Thyroid gland (tissue), 4 donors: ENCODE results near the gene CSMD2. TPM values are rescaled to one million over a fixed set of nuclear protein-coding genes. Genes with fewer than 3 reads are reported as not detected.

Experiments used
- DNase-seq, 2 donors: peaks; one replicate each; pipeline ENCODE4 v3.0.0-alpha.2; 2019
- H3K27ac ChIP-seq, 3 donors: fragments of 200-600 bp; sonication (generic); 1 replicate in 2 of 3; 2 replicates in 1 of 3; pipeline ENCODE4 v1.5.1; 2016 to 2019; ENCODE audit warnings: mild to moderate bottlenecking in 1 of 3, moderate library complexity in 1 of 3
- H3K27me3 ChIP-seq: fragments of 200-600 bp; sonication (generic); one replicate; pipeline ENCODE4 v1.5.1; 2019
- H3K36me3 ChIP-seq, 2 donors: fragments of 200-600 bp; sonication (generic); one replicate each; pipeline ENCODE4 v1.5.1; 2016 to 2019
- H3K4me1 ChIP-seq, 2 donors: fragments of 200-600 bp; sonication (generic); one replicate each; pipeline ENCODE4 v1.5.1; 2017 to 2019
- H3K4me3 ChIP-seq, 3 donors: fragments of 200-600 bp; sonication (generic); replicated peaks in 1 of 3; 1 replicate in 2 of 3; 2 replicates in 1 of 3; pipeline ENCODE4 v1.5.1; 2016; ENCODE audit warnings: mild to moderate bottlenecking in 1 of 3
- H3K9me3 ChIP-seq: fragments of 200-600 bp; sonication (generic); one replicate; pipeline ENCODE4 v1.5.1; 2017
- POLR2A ChIP-seq, 2 donors: fragments of 450-650 bp; IDR thresholded peaks; one replicate each; pipeline ENCODE4 v1.6.1; 2017; ENCODE audit warnings: antibody characterized with exemption in 2 of 2, mild to moderate bottlenecking in 2 of 2, moderate library complexity in 1 of 2
- WGBS, 2 donors: methylation state at CpG; one replicate each; pipeline ENCODE4 v1.1.5; 2017; 5-methylcytosine and 5-hydroxymethylcytosine counted together
- intact Hi-C: fragments of 100-400 bp; cut with DNase I; formaldehyde crosslinking; loops from one replicate; pipeline ENCODE4 v1.15.1; 2023
- total RNA-seq, 4 donors: library from RNA; depleted of rRNA; stranded (reverse); fragments of >200 nt; gene quantifications; one replicate each; pipeline ENCODE4 v1.2.3, GENCODE V29; 2016
- TF ChIP-seq, protein P1 (sequence below), 6 experiments: fragments of 200-600 bp in 3 of 6; fragments of 450-650 bp in 3 of 6; sonication (generic) in 3 of 6; IDR thresholded peaks; one replicate each; pipeline ENCODE4 v1.5.1; 2016 to 2019; ENCODE audit warnings: antibody characterized with exemption in 6 of 6, mild to moderate bottlenecking in 2 of 6, inconsistent platforms in 1 of 6, moderate library complexity in 1 of 6

The CSMD2 gene
- total RNA-seq, 4 donors from 2014 or later = 0.10 to 0.45 (median 0.13) TPM; not detected in 1

DNA sequence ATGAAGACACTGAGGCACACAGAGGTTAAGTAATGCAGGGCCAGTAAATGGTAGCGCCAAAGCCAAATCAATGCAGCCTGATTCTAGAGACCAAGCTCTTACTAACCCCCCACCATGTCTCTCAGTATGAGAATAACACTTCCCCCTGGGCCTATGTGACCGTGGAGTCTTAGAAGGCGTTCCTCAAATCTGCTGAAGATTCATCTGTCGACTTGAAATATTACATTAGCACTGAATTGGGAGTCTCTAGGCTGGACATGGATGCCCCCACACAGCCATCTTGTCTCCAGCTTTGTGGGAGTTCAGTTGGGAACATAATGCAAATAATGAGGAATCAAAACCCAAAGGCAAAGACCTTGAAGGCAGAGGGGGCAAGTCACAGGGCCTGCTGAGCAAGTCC is 419.1 kb downstream of the CSMD2 start:
- Histone ChIP-seq H3K4me1 (no peaks in the 10 kb centered on the region), H3K4me3 (no peak overlapping the region), H3K36me3 (no peaks in the 10 kb centered on the region), H3K27me3 (no peaks in the 10 kb centered on the region), H3K9me3 (no peaks in the 10 kb centered on the region), H3K27ac (no peak overlapping the region)
- no peak for DNase-seq
- 84 to 87% methylated on average over 4 of the region's 4 CpGs for WGBS, 2 donors
- TF ChIP-seq, protein P1, sequence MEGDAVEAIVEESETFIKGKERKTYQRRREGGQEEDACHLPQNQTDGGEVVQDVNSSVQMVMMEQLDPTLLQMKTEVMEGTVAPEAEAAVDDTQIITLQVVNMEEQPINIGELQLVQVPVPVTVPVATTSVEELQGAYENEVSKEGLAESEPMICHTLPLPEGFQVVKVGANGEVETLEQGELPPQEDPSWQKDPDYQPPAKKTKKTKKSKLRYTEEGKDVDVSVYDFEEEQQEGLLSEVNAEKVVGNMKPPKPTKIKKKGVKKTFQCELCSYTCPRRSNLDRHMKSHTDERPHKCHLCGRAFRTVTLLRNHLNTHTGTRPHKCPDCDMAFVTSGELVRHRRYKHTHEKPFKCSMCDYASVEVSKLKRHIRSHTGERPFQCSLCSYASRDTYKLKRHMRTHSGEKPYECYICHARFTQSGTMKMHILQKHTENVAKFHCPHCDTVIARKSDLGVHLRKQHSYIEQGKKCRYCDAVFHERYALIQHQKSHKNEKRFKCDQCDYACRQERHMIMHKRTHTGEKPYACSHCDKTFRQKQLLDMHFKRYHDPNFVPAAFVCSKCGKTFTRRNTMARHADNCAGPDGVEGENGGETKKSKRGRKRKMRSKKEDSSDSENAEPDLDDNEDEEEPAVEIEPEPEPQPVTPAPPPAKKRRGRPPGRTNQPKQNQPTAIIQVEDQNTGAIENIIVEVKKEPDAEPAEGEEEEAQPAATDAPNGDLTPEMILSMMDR (IDR thresholded peaks at IDR 0.05) = no peak
- TF ChIP-seq POLR2A (IDR thresholded peaks at IDR 0.05) = no peak
- intact Hi-C loops = no loop called here

DNA sequence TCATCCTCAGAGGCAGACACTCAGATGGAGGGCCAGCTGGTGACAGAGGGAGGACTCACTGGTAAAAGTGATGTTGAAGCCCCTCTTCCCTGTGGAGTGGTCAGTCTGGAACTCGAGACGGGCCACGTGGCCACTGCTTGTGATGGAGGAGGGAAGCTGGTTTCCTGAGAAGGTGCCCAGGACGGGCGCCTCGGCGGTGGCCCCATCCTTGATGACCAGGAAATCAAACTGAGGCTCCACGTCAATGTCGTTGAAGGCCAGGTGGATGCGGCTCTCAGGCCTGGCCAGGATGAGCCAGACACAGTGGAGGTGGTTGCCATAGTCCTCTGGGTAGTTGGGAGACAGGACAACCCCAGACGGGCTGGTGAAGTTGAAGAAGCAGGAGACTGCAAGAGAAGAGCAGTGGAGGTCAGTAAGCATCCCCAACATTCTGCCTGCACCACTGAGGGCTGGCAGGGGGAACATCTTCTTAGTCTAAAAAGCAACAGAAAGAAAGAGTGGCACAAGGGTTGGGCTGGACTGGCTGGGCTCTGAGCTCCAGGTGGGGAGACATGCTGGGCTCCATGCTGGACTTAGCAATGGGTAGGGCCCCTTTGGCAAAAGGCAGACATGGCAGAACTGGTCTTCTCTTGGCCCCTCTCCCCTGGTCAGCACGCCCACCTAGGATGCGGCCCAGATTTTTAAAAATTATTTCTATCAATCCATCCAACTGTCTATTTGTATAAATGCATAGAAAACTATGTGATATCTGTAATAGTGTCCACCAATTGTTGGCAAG is 421.6 kb downstream of the CSMD2 start:
- DNase-seq = no peak
- no peak overlapping the region for H3K4me3 ChIP-seq
- no peaks in the 10 kb centered on the region for H3K9me3 ChIP-seq
- H3K4me1 ChIP-seq = no peaks in the 10 kb centered on the region
- no peaks in the 10 kb centered on the region for H3K27me3 ChIP-seq
- no peak for TF ChIP-seq POLR2A (IDR thresholded peaks at IDR 0.05)
- TF ChIP-seq, protein P1 (IDR thresholded peaks at IDR 0.05) = no peak
- WGBS, 2 donors = 90 to 94% methylated on average over 8 to 13 of the region's 13 CpGs
- no peaks in the 10 kb centered on the region for H3K36me3 ChIP-seq
- intact Hi-C loops = no loop called here
- no peak overlapping the region for H3K27ac ChIP-seq

DNA sequence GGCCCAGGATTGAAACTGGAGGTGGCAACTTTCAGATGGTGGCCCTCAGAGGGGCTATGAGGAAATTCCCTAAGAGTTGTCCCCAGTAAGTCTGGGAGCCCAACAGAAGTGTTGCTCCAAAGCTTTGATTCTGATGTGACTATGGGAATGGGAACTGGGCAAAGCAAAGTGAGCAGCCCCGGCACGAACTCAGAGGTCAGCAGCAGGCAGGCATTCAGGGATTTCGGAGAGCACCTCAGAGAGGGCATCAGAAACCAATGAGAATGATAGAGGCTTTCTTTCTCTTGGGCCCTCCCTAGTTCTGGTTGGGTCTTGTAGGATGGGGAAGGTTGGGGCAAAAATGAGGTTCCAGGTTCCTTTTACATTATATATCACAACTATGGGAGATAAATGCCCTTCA is 422.4 kb downstream of the CSMD2 start:
- TF ChIP-seq POLR2A (IDR thresholded peaks at IDR 0.05) = no peak
- TF ChIP-seq, protein P1 (IDR thresholded peaks at IDR 0.05) = no peak
- WGBS, 2 donors = 80 to 95% methylated on average over 1 to 3 of the region's 3 CpGs
- H3K4me1 ChIP-seq = no peaks in the 10 kb centered on the region
- H3K27me3 ChIP-seq = no peaks in the 10 kb centered on the region
- intact Hi-C loops = no loop called here
- no peaks in the 10 kb centered on the region for H3K9me3 ChIP-seq
- H3K27ac ChIP-seq = no peak overlapping the region
- no peak overlapping the region for H3K4me3 ChIP-seq
- no peak for DNase-seq
- no peaks in the 10 kb centered on the region for H3K36me3 ChIP-seq

DNA sequence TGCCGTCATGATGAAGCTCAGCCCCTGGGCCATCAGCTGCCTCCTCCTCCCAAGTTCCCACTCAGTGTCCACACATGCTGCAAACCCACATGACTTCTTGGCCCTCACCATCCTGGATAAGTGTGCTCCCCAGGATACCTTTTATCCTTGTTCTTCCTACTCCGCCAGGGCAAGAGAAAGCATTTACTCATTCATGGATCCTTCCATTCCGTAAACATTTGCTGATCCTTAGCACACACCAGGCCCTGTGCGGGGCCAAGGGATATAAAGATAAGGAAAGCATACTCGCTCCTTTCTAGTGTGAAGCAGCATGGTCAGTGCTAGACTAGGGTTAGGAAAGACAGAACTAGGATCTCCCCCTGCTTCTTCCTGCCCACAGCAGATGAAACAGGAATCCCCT is 423.3 kb downstream of the CSMD2 start:
- 67 to 69% methylated on average over 5 of the region's 5 CpGs for WGBS, 2 donors

More for the DNA sequence above, 423.3 kb downstream of the CSMD2 start:
- Histone ChIP-seq H3K27me3 (no peaks in the 10 kb centered on the region), H3K36me3 (no peaks in the 10 kb centered on the region), H3K4me1 (no peaks in the 10 kb centered on the region), H3K4me3 (no peak overlapping the region), H3K9me3 (no peaks in the 10 kb centered on the region), H3K27ac (no peak overlapping the region)
- TF ChIP-seq, protein P1 (IDR thresholded peaks at IDR 0.05) = no peak
- no peak for TF ChIP-seq POLR2A (IDR thresholded peaks at IDR 0.05)
- no peak for DNase-seq
- intact Hi-C loops = no loop called here
